NCI-H2107 treated with DMSO at 0.1 percent for 48 hours (cell line): ENCODE data around the gene PLB1.
A peak's percentile ranks its signal among the peaks of the same experiment; 100 is the strongest.

Experiments used
- DNase-seq: peaks from one replicate; lab custom pipeline; 2025; ENCODE audit not compliant: unreplicated experiment; lab: John Stamatoyannopoulos, UW

The PLB1 gene

GRCh38 chr2:28639836-28640235 lies 144.0 kb downstream of the PLB1 start:
- DNase-seq, result no peak

DNA sequence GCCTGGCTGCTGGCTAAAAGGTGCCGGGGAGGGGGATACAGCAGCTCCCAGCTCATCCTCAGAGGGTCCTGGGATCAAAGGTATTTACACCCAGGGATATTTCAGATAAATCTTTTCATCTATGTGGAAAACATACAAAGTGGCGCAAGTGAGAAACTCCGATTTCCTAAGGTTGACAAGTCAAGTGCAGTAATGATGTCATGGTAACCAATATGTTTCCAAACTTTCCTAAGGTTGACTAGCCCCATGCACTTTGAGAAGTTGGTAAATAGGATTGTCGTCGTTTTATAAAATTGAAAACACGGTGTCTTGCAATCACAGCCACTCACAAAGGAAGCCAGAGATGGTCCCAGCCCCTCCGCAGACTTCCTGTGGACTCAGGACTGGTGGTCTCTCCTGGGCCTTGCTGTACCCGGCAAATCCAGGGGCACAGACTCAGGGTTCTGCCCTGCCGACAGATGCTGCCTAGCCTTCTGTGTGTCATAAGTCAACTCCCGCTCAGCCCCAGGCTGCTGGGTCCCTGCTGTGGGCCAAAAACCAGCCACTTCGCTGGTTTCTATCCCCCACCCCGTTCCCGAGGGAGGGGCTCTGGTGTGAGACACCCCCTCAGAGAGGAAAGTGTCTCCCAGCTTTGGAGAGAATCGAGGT lies 144.5 kb downstream of the PLB1 start:
- DNase-seq, result no peak

GRCh38 chr2:28640908-28641300 lies 145.0 kb downstream of the PLB1 start:
- no peak for DNase-seq

- DNase-seq, result no peak
Measured at GRCh38 chr2:28642796-28643195, 146.9 kb downstream of the PLB1 start.

- no peak for DNase-seq
Measured at GRCh38 chr2:28643327-28643726, 147.5 kb downstream of the PLB1 start.

- DNase-seq, result peak; percentile 13
Measured at GRCh38 chr2:28643911-28644334, 148.1 kb downstream of the PLB1 start.

DNA sequence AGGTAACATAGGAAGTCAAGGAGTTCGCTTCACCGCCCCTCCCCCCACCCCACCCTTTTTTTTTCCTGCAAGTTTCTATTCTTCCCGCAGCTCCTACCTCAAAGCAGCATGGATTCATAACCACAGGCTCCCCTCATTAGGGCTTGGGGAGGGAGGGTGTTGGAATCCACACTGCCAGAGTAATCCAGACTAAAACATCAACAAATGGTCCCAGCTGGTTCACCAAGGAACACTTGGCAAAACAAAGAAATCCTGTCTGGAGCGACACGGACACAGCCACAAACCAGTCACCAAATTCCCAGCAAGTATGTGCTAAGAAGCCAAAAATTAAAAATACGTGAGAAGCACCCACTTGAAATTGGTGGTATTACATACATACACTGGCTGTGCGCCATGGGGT lies 148.9 kb downstream of the PLB1 start:
- no peak for DNase-seq

DNA sequence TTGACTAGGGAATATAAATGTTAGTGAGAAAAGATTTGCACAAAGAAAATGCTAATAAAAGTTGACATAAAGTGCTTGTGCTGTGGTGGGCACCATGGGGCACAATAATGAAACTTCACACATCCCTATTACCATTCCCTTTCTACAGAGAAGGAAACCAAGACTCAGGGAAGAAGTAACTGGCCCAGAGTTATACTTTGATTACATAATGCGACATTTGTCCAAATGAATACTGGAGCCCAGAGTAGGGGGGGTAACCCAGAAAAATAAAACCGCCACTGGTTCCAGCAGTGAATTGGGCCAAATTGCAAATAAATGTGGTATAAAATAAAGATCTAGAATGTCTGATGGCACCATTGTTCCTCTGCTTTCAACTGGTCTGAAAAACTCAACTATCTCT lies 149.7 kb downstream of the PLB1 start:
- DNase-seq, result no peak

- DNase-seq, result no peak
Measured at GRCh38 chr2:28647682-28648081, 151.8 kb downstream of the PLB1 start.

DNA sequence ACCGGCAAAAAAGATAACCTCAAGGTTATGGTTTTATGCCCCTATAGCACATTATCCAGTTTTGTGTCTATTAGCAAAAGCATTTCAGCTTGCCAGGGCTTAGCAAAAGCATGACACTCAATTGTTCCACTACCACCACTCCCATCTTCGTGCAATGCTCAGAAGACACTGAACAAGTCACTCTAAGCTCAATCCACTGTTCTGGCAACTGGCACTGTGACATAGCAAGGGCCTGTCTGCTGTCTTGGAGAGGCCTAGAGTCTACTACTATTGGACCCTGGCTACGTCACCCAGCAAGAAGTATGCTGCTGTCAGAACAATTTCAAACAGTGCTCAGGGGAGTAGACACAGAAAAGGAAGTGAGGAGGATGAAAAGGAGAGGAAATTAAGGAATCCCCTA lies 152.3 kb downstream of the PLB1 start:
- DNase-seq, result no peak

GRCh38 chr2:28648671-28649395 lies 153.0 kb downstream of the PLB1 start:
- peak; percentile 20 for DNase-seq

GRCh38 chr2:28649481-28650265 lies 153.8 kb downstream of the PLB1 start:
- peak; percentile 44 for DNase-seq

DNA sequence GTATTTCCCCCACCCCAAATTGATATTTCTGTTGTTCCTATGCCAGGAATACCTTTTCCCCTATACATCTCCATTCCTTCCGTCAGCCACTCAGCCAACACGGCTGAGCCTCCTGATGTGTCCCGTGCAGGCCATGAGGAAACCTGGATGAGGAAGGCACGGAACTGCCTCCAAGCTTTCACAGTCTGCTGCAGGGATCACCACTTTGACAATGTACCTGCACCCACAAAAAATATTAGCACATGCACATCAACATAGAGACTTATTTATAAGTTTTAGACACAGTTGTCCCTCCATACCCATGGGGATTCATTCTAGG lies 154.4 kb downstream of the PLB1 start:
- no peak for DNase-seq

DNA sequence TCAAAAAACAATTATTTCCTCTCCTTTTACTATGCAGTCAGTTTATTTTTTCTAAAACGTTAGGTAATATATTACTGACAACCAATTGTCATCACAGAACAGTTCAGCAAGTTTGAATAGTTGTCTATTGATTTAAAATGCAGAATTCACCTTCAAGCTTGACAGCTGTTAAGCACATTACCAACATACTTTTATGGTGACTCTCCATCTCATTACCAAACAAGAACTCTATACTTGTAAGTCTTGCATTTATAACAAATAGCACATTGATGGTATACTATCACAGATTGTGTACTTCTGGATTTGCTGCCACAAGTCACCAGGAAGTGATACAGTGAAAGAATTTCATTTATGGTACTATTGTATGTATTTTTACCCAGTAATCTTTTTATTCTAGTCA lies 156.4 kb downstream of the PLB1 start:
- DNase-seq, result no peak

GRCh38 chr2:28653892-28654662 lies 158.2 kb downstream of the PLB1 start:
- DNase-seq, result no peak

- DNase-seq, result no peak
Measured at GRCh38 chr2:28654663-28655320, 158.9 kb downstream of the PLB1 start.

GRCh38 chr2:28656937-28657615 lies 161.2 kb downstream of the PLB1 start:
- DNase-seq, result no peak

GRCh38 chr2:28658369-28658768 lies 162.5 kb downstream of the PLB1 start:
- no peak for DNase-seq

DNA sequence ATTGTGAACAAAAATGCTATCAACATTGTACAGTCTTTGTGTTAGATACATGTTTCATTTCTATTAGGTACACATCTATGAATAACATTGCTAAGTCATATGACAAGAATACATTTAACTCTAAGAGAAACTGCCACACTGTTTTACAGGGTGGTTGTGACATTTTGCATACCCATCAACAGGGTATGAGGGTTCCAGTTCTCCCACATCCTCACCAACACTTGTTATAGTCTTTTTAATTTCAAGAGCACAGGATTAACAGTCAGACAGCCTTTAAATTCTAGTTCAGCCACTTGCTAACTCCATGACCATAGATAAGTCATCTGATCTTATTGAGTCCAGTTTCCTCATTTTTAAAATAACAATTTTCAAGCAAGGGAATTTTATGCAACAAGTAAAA lies 163.3 kb downstream of the PLB1 start:
- DNase-seq, result no peak

GRCh38 chr2:28661589-28662001 lies 165.7 kb downstream of the PLB1 start:
- no peak for DNase-seq
